PC-3 (cell line): ENCODE data around the gene HMCN1. TPM values are rescaled to one million over a fixed set of nuclear protein-coding genes. Genes with fewer than 3 reads are reported as not detected.

ENCODE experiments used
- ATAC-seq: fragments of 200-7000 bp; cut with Tn5 transposase; 2 replicates; pipeline ENCODE4 v1.9.1; 2020; ENCODE audit warnings: mild to moderate bottlenecking, moderate library complexity
- Bru-seq: library from RNA; stranded (reverse); fragments of 400-500 nt; gene quantifications from one replicate; lab custom pipeline; 2021; lab: Mats Ljungman, UMichigan
- BruChase-seq, 2 experiments: library from RNA; stranded (reverse); fragments of 400-500 nt; gene quantifications; one replicate each; lab custom pipeline; 2021; lab: Mats Ljungman, UMichigan
- BruUV-seq: library from RNA; stranded (reverse); fragments of 400-500 nt; replicated peaks from 2 replicates; lab custom pipeline; 2021; lab: Mats Ljungman, UMichigan
- CTCF ChIA-PET: fragments of 300-600 bp; sonication (Branson Sonifier 250); formaldehyde crosslinking; loops from one replicate; lab custom pipeline; 2022; ENCODE audit warnings: antibody characterized with exemption; lab: Charles Lee
- POLR2A ChIA-PET: fragments of 300-600 bp; sonication (Branson Sonifier 250); formaldehyde crosslinking; loops from one replicate; lab custom pipeline; 2022; ENCODE audit warnings: antibody characterized with exemption; ENCODE audit not compliant: unreplicated experiment; lab: Charles Lee
- DNase-seq: peaks from one replicate; pipeline ENCODE4 v3.0.0-alpha.2; 2015
- H2AFZ ChIP-seq: fragments of 300-600 bp; sonication (generic); 2 replicates; pipeline ENCODE4 v1.6.0; 2016; ENCODE audit warnings: antibody characterized with exemption, low read length
- H3F3A ChIP-seq: fragments of 300-600 bp; sonication (generic); one replicate; pipeline ENCODE4 v1.6.0; 2017; ENCODE audit warnings: antibody characterized with exemption, low read length, control low read depth, mild to moderate bottlenecking; ENCODE audit not compliant: unreplicated experiment
- H3K27ac ChIP-seq: fragments of 300-600 bp; sonication (generic); 2 replicates; pipeline ENCODE4 v1.5.1; 2016; ENCODE audit warnings: mild to moderate bottlenecking, low read length
- H3K27me3 ChIP-seq: fragments of 300-600 bp; sonication (generic); 2 replicates; pipeline ENCODE4 v1.6.1; 2016; ENCODE audit warnings: low read length, mixed read lengths
- H3K36me3 ChIP-seq: fragments of 300-600 bp; sonication (generic); 2 replicates; pipeline ENCODE4 v1.6.1; 2016; ENCODE audit warnings: low read depth, mixed run types, low read length, mixed read lengths
- H3K4me1 ChIP-seq: fragments of 300-600 bp; sonication (generic); 2 replicates; pipeline ENCODE4 v1.5.1; 2016; ENCODE audit warnings: low read length; ENCODE audit not compliant: insufficient read depth
- H3K4me2 ChIP-seq: fragments of 300-600 bp; sonication (generic); 2 replicates; pipeline ENCODE4 v1.6.0; 2016; ENCODE audit warnings: low read length
- H3K4me3 ChIP-seq: fragments of 300-600 bp; sonication (generic); 2 replicates; pipeline ENCODE4 v1.5.1; 2016; ENCODE audit warnings: mild to moderate bottlenecking, low read length, mixed read lengths
- H3K79me2 ChIP-seq: fragments of 300-600 bp; sonication (generic); 2 replicates; pipeline ENCODE4 v1.6.1; 2017; ENCODE audit warnings: low read length, mixed read lengths
- H3K9ac ChIP-seq: fragments of 300-600 bp; sonication (generic); 2 replicates; pipeline ENCODE4 v1.6.0; 2016; ENCODE audit warnings: mild to moderate bottlenecking, low read length
- H3K9me2 ChIP-seq: fragments of 300-600 bp; sonication (generic); replicated peaks from 2 replicates; pipeline ENCODE4 v1.6.1; 2016; ENCODE audit warnings: mixed run types, low read length, mixed read lengths
- H3K9me3 ChIP-seq: fragments of 300-600 bp; sonication (generic); 2 replicates; pipeline ENCODE4 v1.6.1; 2016; ENCODE audit warnings: low read length, mixed read lengths
- H4K20me1 ChIP-seq: fragments of 300-600 bp; sonication (generic); 2 replicates; pipeline ENCODE4 v1.6.1; 2016; ENCODE audit warnings: low read length, mixed read lengths
- EZH2 ChIP-seq: fragments of 300-600 bp; sonication (generic); IDR thresholded peaks from one replicate; pipeline ENCODE4 v1.6.1; 2017; ENCODE audit warnings: antibody characterized with exemption, mild to moderate bottlenecking, low read length; ENCODE audit not compliant: unreplicated experiment
- EZH2phosphoT487 ChIP-seq: fragments of 300-600 bp; sonication (generic); IDR thresholded peaks from 2 replicates; pipeline ENCODE4 v1.6.1; 2018; ENCODE audit warnings: mild to moderate bottlenecking, antibody characterized with exemption, low read length, borderline replicate concordance
- intact Hi-C: fragments of 100-400 bp; cut with micrococcal nuclease; formaldehyde crosslinking; loops from 2 replicates; pipeline ENCODE4 v1.9.0; 2023
- long read RNA-seq: library from polyadenylated mRNA; unstranded; transcript quantifications from one replicate; pipeline ENCODE4 v2.0.0, GENCODE V29; 2021; ENCODE audit not compliant: unreplicated experiment
- total RNA-seq: library from RNA; depleted of rRNA; stranded (reverse); fragments of >200 nt; gene quantifications from 2 replicates; pipeline ENCODE4 v1.2.3, GENCODE V29; 2014; rRNA removed
- TF ChIP-seq, protein P1 (sequence below): fragments of 300-600 bp; sonication (generic); conservative IDR thresholded peaks from 2 replicates; pipeline ENCODE4 v1.5.1; 2017; ENCODE audit warnings: antibody characterized with exemption, low read depth, mild to moderate bottlenecking, low read length

The HMCN1 gene
- total RNA-seq, result 0.66 and 3.3 TPM in 2 replicates
- percentile 43 among the genes with signal in this experiment for Bru-seq, nascent RNA
- percentile 40 among the genes with signal in this experiment for BruChase-seq, experiment 1, labeled RNA remaining after a 6-hour chase
- percentile 45 among the genes with signal in this experiment for BruChase-seq, experiment 2, labeled RNA remaining after a 2-hour chase
- long read RNA-seq, partial matches to known transcripts, result 5 of 7 reads
- long read RNA-seq, other reads (novel, unspliced or antisense), result 2 of 7 reads

DNA sequence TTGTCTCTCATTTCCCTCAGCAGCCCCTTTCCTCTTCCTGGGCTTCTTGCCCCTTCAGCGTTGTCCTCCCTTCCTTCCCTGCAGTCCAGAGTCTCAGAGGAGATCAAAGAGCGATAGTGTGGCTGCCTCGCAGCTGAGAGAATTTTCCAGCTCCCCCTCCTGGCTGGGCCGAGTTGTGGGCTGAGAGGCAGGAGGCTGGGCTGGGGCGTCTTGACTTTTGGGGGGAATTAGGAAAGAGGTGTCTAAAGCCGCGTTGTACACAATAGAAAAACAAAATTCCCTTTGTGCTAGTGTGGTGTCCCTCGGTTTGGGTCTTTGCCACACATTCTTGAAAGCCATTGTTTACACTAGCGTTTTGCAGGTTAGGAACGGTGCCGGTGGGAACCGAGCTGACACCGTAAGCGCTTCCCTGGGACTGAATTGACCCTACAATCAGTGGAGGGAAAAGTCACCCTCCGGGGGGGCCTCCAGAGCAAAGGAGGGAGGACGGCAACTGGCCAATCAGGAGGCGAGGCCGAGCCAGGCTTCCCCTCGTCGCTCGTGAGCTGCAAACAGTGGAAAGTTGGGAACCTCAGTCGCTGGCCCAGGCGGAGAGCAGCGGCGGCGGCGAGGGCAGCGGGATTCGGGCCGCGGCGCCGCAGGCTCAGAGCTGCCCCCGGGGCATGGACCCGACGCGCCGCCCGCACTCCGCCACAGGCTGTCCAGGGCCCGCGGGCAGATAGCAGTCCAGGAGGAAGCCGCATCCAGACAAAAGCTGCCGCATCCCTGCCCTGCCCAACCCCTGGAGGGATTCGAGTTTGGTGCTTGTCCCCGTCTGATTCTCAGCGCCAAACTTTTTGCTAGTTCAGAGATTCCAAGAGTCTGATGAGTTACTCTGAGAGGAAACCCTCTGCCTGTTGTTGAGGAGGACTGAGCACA is at the start of gene HMCN1:
Gene HMCN1, plus strand, starts transcription at position 574 of the 918 bp plus-strand sequence. CDS start 389 bp downstream, outside the sequence.
- peak within 1 kb of the TSS; percentile 96 for H2AFZ ChIP-seq
- no peaks in the 10 kb centered on the region for H3K27me3 ChIP-seq
- no peaks in the 10 kb centered on the region for H3K36me3 ChIP-seq
- TF ChIP-seq EZH2phosphoT487, result no peak
- TF ChIP-seq, protein P1, sequence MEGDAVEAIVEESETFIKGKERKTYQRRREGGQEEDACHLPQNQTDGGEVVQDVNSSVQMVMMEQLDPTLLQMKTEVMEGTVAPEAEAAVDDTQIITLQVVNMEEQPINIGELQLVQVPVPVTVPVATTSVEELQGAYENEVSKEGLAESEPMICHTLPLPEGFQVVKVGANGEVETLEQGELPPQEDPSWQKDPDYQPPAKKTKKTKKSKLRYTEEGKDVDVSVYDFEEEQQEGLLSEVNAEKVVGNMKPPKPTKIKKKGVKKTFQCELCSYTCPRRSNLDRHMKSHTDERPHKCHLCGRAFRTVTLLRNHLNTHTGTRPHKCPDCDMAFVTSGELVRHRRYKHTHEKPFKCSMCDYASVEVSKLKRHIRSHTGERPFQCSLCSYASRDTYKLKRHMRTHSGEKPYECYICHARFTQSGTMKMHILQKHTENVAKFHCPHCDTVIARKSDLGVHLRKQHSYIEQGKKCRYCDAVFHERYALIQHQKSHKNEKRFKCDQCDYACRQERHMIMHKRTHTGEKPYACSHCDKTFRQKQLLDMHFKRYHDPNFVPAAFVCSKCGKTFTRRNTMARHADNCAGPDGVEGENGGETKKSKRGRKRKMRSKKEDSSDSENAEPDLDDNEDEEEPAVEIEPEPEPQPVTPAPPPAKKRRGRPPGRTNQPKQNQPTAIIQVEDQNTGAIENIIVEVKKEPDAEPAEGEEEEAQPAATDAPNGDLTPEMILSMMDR, result peak; percentile 59
- DNase-seq (peak; percentile 47), ATAC-seq (peak; percentile 81)
- H3K9ac ChIP-seq, result peak within 1 kb of the TSS; percentile 54
- H3K79me2 ChIP-seq, result no peaks in the 10 kb centered on the region
- POLR2A ChIA-PET, result interaction anchor here (0.6 kb wide), 1 partner anchor 132 kb away, joined by 5 read pairs; no protein-coding TSS in a partner anchor
- peak within 1 kb of the TSS; percentile 88 for H3K4me2 ChIP-seq
- H3K4me1 ChIP-seq, result peaks cover 13% of the 10 kb centered on the region; the same call in 1 of the 2 replicates
- no TSS peak for BruUV-seq
- H4K20me1 ChIP-seq, result no peaks in the 10 kb centered on the region
- H3F3A ChIP-seq, result no peaks in the 10 kb centered on the region
- peak within 1 kb of the TSS; percentile 80 for H3K4me3 ChIP-seq
- CTCF ChIA-PET, result interaction anchor here (2.4 kb wide), 1 partner anchor 14 kb away, joined by 8 read pairs; no protein-coding TSS in a partner anchor
- H3K27ac ChIP-seq, result no peak within 1 kb of the TSS
- intact Hi-C loops, result loop anchor here (1.0 kb wide), 1 partner anchor 120 kb away; no protein-coding TSS in a partner anchor
- no peaks in the 10 kb centered on the region for H3K9me2 ChIP-seq
- no peaks in the 10 kb centered on the region for H3K9me3 ChIP-seq

DNA sequence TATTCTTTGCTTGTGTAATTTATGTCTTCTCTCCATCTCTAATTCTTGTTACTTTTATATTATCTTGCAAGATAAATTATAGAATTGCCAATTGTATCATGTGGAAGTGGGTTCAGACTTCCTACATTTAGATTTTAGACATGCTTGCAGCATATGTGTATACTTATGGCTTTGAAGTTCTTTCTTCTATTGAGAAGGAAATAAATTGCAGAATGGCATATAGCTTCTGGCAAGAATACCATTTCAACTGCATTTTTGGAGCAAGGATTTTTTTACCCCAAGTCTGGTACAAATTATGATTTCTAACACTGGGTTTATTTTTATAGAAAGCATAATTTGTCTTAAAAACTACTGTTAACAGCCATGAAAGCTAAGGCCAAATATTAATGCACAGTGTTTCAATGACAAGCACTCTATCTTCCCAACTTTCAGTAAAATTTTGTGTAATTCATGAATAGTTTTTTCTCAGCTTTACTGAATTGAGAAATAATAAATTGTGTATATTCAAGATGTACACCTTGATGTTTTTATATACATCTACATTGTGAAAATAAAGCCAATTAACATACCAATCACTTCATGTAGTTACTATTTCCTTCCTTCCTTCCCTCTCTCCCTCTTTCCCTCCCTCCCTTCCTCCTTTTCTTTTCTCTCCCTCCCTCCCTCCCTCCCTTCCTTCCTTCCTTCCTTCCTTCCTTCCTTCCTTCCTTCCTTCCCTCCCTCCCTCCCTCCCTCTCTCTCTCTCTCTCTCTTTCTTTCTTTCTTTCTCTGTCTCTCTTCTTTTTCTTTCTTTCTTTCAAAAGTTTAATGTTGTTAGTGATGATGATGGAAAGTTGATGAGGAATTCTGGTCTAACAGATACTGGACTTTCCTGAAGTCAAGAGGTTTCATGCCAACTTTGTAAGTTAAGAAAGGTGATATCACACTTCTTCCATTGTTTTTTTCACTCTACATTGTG is 47.1 kb upstream of the HMCN1 start:
- Histone ChIP-seq H3K36me3 (no peaks in the 10 kb centered on the region), H4K20me1 (no peaks in the 10 kb centered on the region), H3K4me1 (no peaks in the 10 kb centered on the region), H2AFZ (no peak overlapping the region), H3K9me3 (no peaks in the 10 kb centered on the region), H3K27me3 (no peaks in the 10 kb centered on the region), H3K27ac (no peak overlapping the region), H3K79me2 (no peaks in the 10 kb centered on the region), H3F3A (no peaks in the 10 kb centered on the region), H3K9me2 (no peaks in the 10 kb centered on the region), H3K9ac (no peak overlapping the region), H3K4me3 (no peak overlapping the region), H3K4me2 (no peak overlapping the region)
- intact Hi-C loops, result no loop called here
- ChIA-PET POLR2A (no interaction called here), CTCF (no interaction called here)
- no peak for TF ChIP-seq EZH2phosphoT487
- no peak for TF ChIP-seq EZH2
- TF ChIP-seq, protein P1, result no peak
- BruUV-seq, result no TSS peak
- no peak for ATAC-seq
- DNase-seq, result no peak
